GM15510 (cell line): Measurements from ENCODE around the gene RBM28.

ENCODE experiments used
- POLR2A ChIP-seq: IDR thresholded peaks from 3 replicates; pipeline ENCODE4 v1.6.1; 2011; ENCODE audit warnings: borderline replicate concordance; ENCODE audit not compliant: insufficient read length; ENCODE audit errors: extremely low read depth

RBM28 gene

DNA sequence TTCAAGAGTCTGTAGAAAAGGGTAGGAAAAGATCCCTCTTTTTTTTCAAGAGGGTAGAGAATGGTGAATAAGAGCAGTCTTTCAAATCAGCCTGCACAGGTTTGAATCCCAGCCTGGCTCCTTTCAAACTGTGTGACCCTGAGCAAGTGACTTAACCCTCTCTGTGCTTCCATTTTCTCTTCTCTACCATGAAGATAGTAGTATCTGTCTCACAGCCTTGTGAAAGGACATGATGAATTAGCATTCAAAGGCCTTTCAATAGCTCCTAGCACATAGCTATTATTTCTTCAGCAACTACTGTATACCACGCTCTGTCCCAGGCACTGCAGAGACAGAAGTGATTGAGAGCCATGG is 77.2 kb downstream of the RBM28 start:
- TF ChIP-seq POLR2A, result no peak

DNA sequence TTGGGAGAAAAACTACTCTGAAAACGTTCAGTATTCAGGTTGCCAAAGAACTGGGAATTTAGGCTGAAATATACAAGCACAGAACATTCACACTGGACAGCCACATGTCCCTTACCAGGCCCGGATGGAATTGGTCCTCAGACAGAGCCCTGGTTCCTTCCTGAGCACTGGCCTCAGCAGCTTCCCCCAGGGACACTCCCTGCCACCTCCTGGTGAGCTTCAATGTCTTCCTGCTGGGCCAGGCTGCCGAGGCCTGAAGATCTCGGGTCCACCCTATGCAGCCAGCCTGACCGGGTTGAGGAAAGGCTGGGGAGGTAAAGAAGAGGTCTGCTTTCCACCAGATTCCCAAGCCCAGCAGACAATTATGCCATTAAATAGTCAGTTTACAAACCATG is 77.8 kb downstream of the RBM28 start:
- TF ChIP-seq POLR2A, result no peak

- TF ChIP-seq POLR2A, result no peak
These were observed 78.4 kb downstream of the RBM28 start for GRCh38 chr7:128265156-128265905.

DNA sequence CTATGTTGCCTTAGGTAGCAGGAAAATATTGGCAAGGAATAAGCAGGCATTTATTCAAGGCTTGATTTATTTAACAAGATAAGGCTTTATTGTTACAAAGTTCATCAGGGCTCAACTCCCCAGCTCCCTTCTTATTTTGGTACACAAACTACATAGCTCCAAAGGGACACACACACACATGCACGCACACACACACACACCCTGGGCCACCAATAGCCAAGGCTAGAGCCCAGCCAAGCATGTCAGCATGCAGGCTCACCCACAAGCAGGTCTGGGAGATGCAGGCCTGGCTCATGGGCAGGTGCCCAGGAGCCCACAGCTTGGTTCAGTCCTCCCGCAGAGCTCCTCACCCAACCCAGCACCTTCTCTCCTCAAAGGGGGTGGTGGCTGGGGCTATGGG is 79.2 kb downstream of the RBM28 start:
- TF ChIP-seq POLR2A, result no peak

DNA sequence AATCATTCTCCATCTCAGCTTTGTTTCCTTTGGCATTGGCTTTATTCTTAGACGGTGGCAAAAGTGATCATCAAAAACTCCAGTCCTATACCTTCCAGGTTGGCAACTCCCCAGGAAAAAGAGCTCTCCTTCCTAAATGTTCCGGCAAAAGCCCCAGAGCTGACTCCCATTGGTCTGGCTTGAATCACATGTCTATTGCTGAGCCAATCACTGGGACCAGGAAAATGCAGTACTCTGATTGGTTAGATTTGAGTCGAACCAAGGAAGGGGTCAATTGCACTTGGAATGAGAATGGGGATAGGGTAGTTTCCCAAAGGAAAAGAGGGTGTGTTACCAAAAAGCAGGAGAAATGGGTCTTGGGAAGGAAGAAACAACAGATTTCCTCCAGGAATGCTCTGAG is 80.3 kb downstream of the RBM28 start:
- no peak for TF ChIP-seq POLR2A

DNA sequence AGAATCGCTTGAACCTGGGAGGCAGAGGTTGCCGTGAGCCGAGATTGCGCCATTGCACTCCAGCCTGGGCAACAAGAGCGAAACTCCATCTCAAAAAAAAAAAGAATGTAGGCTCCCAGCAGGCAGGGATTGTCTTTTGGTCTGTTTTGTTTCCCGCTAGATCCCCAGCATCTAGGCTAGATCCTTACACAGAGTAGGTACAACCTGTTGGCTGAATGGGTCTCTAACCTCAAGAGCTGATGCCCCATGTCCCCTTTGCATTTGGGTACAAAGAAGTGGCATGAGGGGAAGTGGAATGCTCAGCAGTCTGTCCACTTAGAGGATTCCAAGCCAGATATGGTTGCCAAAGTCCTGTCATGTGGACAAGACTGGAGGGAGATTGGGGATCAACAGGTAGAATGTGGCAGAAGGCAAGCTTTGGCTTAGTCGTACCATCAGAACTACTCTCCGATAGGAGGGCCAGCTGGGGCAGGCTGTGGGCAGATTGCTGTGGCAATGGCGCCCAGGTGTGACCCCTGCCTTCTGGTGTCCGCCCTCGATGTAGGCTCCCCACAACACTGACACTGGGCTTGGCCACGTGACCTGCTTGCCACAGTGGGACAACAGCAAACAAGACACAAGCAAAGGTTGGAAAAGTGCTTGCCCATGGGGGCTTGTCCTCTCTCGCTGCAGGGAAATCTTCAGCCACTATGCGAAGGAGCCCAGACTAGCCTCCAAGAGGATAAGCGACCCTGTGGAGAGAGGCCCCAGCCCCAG is 81.3 kb downstream of the RBM28 start:
- no peak for TF ChIP-seq POLR2A

DNA sequence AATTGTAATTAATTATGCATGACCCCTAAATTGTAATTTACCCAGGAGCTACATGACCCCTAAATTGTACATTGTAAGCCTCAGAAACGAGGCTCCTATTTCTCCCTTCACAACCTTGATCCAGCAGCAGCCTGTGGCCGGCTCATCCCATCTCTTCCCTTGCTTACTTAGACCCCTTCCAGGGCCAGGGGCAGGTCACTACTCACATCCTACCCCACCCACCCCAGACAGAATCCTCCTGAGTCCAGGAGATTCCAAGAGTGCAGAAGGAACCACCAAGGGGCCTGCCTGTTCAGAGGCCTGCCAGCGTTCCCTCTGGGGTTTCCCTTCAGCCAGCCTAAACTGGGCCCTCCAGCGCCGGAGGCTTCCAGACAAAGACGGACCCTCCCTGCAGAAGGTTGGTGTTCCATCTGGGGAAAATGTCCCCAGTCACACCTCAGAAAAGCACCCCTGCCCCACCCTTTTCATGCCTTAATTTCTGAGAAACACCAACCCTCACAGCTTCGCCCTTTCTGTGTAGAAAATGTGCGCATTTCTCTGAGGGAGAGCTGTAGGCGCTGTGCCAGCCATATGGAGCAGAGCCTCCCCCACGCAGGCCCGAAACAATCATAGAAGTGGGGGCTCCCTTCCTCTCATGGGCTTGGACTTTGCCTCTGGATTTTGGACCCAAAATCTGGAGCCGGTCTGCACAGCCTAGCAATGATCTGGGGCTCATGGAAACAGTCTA is 83.5 kb downstream of the RBM28 start:
- TF ChIP-seq POLR2A, result no peak

GRCh38 chr7:128259131-128260061 is 84.3 kb downstream of the RBM28 start:
- no peak for TF ChIP-seq POLR2A

GRCh38 chr7:128257458-128257857 is 86.2 kb downstream of the RBM28 start:
- TF ChIP-seq POLR2A, result no peak

DNA sequence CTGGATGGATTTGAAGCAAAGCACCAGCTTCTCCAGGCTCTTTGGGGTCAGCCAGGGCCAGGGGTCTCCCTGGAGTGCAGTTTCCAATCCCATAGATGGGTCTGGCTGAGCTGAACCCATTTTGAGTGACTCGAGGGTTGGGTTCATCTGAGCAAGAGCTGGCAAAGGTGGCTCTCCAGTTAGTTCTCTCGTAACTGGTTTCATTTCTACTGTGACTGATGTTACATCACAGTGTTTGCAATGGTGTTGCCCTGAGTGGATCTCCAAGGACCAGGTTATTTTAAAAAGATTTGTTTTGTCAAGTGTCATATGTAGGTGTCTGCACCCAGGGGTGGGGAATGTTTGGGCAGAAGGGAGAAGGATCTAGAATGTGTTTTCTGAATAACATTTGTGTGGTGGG is 88.4 kb downstream of the RBM28 start:
- TF ChIP-seq POLR2A, result no peak

- no peak for TF ChIP-seq POLR2A
These were observed 89.2 kb downstream of the RBM28 start for GRCh38 chr7:128254470-128254869.

DNA sequence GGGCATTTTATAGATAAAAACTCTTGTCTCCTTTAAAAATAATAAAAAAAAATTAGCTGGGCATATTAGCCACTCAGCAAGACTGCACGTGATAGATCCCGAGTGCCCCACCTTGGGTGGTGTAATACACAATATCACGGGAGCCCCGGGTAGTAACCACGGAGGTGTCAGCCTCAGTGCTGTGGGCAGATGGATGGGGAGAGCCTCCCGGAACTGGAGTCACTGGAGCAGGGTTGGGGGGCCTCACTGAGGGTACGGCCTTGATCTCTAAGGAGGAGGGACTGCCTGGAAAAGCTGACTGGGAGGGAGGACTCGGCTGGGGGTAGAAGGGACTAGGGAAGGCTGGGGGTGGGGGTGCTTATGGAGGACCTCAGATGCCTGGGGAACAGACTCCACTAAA is 90.0 kb downstream of the RBM28 start:
- no peak for TF ChIP-seq POLR2A

- no peak for TF ChIP-seq POLR2A
These were observed 92.4 kb downstream of the RBM28 start for GRCh38 chr7:128251337-128251736.
